Retina (tissue), 1 donor: ENCODE measurements around the gene ABLIM2.

Source experiments
- DNase-seq: peaks from one replicate; pipeline ENCODE4 v3.0.0-alpha.2; 2016

Gene ABLIM2

GRCh38 chr4:7993671-7994070 lies 164.9 kb downstream of the ABLIM2 start:
- DNase-seq = no peak

- no peak for DNase-seq
Observed at GRCh38 chr4:7992846-7993245, 165.8 kb downstream of the ABLIM2 start.

- DNase-seq = no peak
Observed at GRCh38 chr4:7990807-7991459, 167.7 kb downstream of the ABLIM2 start.

GRCh38 chr4:7989654-7990053 lies 169.0 kb downstream of the ABLIM2 start:
- DNase-seq = no peak

- no peak for DNase-seq
Observed at GRCh38 chr4:7988437-7988836, 170.2 kb downstream of the ABLIM2 start.

GRCh38 chr4:7987148-7987989 lies 171.2 kb downstream of the ABLIM2 start:
- DNase-seq = peak; percentile 80

- peak; percentile 42 for DNase-seq
Observed at GRCh38 chr4:7985891-7986441, 172.6 kb downstream of the ABLIM2 start.

- DNase-seq = no peak
Observed at GRCh38 chr4:7985072-7985471, 173.5 kb downstream of the ABLIM2 start.

- no peak for DNase-seq
Observed at GRCh38 chr4:7984286-7984925, 174.2 kb downstream of the ABLIM2 start.

GRCh38 chr4:7983296-7983695 lies 175.3 kb downstream of the ABLIM2 start:
- DNase-seq = no peak

GRCh38 chr4:7981738-7982394 lies 176.7 kb downstream of the ABLIM2 start:
- DNase-seq = no peak

GRCh38 chr4:7980036-7980435 lies 178.6 kb downstream of the ABLIM2 start:
- no peak for DNase-seq

- no peak for DNase-seq
Observed at GRCh38 chr4:7979652-7979968, 179.0 kb downstream of the ABLIM2 start.

- DNase-seq = no peak
Observed at GRCh38 chr4:7978907-7979651, 179.5 kb downstream of the ABLIM2 start.

GRCh38 chr4:7978489-7978888 lies 180.1 kb downstream of the ABLIM2 start:
- DNase-seq = no peak

- DNase-seq = no peak
Observed at GRCh38 chr4:7976634-7977033, 182.0 kb downstream of the ABLIM2 start.

GRCh38 chr4:7976025-7976424 lies 182.6 kb downstream of the ABLIM2 start:
- DNase-seq = no peak

- DNase-seq = no peak
Observed at GRCh38 chr4:7974425-7974824, 184.2 kb downstream of the ABLIM2 start.

- peak; percentile 51 for DNase-seq
Observed at GRCh38 chr4:7973545-7973981, 185.1 kb downstream of the ABLIM2 start.

- no peak for DNase-seq
Observed at GRCh38 chr4:7971881-7972500, 186.6 kb downstream of the ABLIM2 start.

- DNase-seq = no peak
Observed at GRCh38 chr4:7971159-7971631, 187.4 kb downstream of the ABLIM2 start.
